Mucosa of rectum (tissue), 2 donors: ENCODE data around the gene PSTPIP1.

Source experiments
- H3K27ac ChIP-seq, 2 donors: one replicate each; pipeline ENCODE4 v1.7.0; 2013; ENCODE audit warnings: inconsistent platforms in 2 of 2, low read depth in 2 of 2, low read length in 2 of 2
- H3K27me3 ChIP-seq, 2 donors: one replicate each; pipeline ENCODE4 v1.7.0; 2013; ENCODE audit warnings: low read length in 2 of 2; ENCODE audit not compliant: control insufficient read depth in 2 of 2, insufficient read depth in 2 of 2
- H3K36me3 ChIP-seq, 2 donors: one replicate each; pipeline ENCODE4 v1.7.0; 2013; ENCODE audit warnings: low read length in 2 of 2; ENCODE audit not compliant: control insufficient read depth in 2 of 2, insufficient read depth in 2 of 2
- H3K4me1 ChIP-seq, 2 donors: one replicate each; pipeline ENCODE4 v1.7.0; 2013; ENCODE audit warnings: low read length in 2 of 2, mild to moderate bottlenecking in 1 of 2; ENCODE audit not compliant: control insufficient read depth in 2 of 2, insufficient read depth in 2 of 2
- H3K4me3 ChIP-seq, 2 donors: one replicate each; pipeline ENCODE4 v1.7.0; 2013; ENCODE audit warnings: low read length in 2 of 2
- H3K9ac ChIP-seq, 2 donors: one replicate each; pipeline ENCODE4 v1.7.0; 2013; ENCODE audit warnings: low read length in 2 of 2, low read depth in 1 of 2, mild to moderate bottlenecking in 1 of 2
- H3K9me3 ChIP-seq, 2 donors: one replicate each; pipeline ENCODE4 v1.7.0; 2013; ENCODE audit warnings: low read length in 2 of 2; ENCODE audit not compliant: control insufficient read depth in 2 of 2
- donor health status: healthy.
- donor health status: Normal muscosa, but diverticular disease.

Gene PSTPIP1

DNA sequence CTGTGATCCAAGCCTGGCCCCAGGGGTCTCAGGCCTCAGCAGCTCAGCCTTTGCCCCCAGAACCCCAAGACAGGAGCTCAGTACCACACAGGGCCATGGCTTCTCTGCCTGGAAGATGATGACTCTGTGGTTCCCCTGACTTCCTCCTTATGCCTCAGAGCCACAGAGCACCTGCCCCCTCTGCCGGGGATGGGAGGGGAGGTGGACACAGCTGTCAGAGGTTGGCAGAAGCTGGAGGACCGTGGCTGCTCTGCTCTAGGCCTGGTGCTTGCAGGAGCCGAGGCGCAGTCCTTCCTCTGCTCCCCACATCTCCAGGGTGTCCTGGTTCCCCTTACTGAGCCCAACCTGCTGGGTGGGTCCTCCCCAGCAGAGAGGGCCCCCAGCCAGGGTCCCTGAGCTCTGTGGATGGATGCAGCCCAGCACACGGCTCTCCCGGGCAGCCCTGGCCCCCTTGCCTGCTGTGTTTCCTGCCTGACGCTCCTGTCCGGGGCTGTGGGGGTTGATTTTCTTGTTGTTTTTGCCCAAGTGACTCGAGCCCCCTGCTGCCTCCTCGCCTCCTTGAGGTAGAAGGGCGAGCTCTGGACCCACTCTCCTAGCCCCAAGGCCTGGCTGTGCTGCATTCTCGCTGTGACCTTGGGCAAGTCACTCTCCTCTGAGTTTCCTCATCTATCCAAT is 36.6 kb downstream of the PSTPIP1 start:
- Histone ChIP-seq H3K36me3 (peaks cover 3 to 8% of the 10 kb centered on the region in 2 donors), H3K4me1 (peaks cover 16 to 25% of the 10 kb centered on the region in 2 donors), H3K4me3 (no peak overlapping the region), H3K27ac (no peak overlapping the region), H3K9me3 (no peaks in the 10 kb centered on the region), H3K9ac (no peak overlapping the region), H3K27me3 (no peaks in the 10 kb centered on the region)

DNA sequence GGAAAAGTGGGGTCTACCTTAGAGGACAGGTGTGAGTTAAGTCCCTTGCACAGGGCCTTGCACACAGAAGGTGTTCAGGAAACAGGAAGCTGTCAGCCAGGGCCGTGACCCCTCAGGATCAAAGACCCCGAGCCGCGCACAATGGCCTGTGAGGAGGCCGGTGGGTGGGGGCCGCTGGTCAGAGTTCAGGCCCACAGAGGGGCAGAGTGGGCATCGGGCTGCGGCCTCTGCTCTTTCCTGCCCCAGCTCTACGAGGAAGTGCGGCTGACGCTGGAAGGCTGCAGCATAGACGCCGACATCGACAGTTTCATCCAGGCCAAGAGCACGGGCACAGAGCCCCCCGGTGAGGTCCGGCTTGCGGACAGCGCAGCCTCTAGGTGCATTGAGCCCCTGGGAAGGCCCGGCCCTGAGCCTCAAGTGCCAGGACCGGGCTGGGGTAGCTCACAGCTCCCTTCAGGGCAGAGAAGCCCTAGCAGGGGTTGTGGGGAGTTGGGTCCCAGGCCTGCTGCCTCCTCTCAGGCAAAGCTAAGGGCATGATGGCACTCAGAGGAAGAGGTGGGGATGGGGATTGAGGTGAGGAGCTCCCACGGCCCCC is 37.2 kb downstream of the PSTPIP1 start:
- H3K27me3 ChIP-seq = no peaks in the 10 kb centered on the region
- peaks cover 16 to 26% of the 10 kb centered on the region in 2 donors for H3K4me1 ChIP-seq

DNA sequence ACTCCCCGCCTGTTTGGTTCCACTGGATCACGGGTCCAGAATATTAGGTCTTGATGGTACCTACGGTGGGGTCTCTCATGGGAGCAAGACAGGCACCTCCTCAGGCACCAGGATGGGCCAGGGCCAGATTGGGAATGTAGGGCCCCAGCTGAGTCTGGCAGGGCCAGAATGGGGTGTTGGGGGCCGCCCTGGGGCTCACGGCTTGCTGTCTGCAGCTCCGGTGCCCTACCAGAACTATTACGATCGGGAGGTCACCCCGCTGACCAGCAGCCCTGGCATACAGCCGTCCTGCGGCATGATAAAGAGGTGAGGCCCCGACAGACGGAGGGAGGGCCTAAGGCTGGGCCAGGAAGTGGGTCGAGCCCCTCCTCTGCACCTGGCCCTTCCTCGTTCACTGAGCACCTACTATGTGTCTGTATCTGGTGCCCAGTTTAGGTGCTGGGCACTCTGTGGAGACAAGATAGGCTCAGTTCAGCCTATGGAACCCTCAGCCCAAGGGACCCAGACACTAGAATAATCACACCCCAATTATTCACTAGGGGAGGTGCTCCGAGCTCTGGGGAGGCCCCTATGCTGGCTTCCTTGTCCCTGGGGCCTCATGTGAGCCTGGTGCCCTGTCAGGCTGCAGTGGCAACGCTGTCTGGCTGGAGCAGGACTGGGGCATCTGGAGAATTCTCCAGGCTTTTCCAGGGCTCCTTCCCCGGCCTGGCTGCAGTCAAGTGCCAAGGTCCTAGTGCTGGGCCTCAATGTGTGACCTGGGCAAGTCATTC is 37.9 kb downstream of the PSTPIP1 start:
- no peak overlapping the region for H3K27ac ChIP-seq
- H3K4me1 ChIP-seq = peaks cover 16 to 26% of the 10 kb centered on the region in 2 donors
- no peaks in the 10 kb centered on the region for H3K9me3 ChIP-seq
- no peak overlapping the region for H3K4me3 ChIP-seq
- H3K36me3 ChIP-seq = peaks cover 10 to 17% of the 10 kb centered on the region in 2 donors
- no peak overlapping the region for H3K9ac ChIP-seq
- H3K27me3 ChIP-seq = no peaks in the 10 kb centered on the region

More for the DNA sequence above, 37.2 kb downstream of the PSTPIP1 start:
- Histone ChIP-seq H3K36me3 (peaks cover 10 to 14% of the 10 kb centered on the region in 2 donors), H3K27ac (no peak overlapping the region), H3K9me3 (no peaks in the 10 kb centered on the region), H3K4me3 (no peak overlapping the region), H3K9ac (no peak overlapping the region)

DNA sequence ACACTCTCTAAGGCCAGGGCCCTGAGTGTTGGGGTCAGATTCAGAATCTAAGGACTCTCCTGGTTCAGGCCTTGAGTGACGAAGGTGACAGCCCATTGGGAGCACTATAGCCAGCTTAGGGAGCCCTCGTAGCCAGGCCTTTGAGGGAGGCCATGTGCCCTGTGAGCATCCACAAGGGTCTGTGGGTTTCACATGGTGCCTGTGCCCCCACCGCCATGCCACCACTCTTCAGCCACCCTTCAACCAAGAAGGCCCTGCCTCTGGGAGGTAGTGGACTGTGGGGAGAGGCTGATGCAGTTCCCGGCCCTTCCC is 38.4 kb downstream of the PSTPIP1 start:
- H3K27ac ChIP-seq = no peak overlapping the region
- H3K9me3 ChIP-seq = no peaks in the 10 kb centered on the region
- H3K27me3 ChIP-seq = no peaks in the 10 kb centered on the region
- peaks cover 10 to 17% of the 10 kb centered on the region in 2 donors for H3K36me3 ChIP-seq
- H3K9ac ChIP-seq = no peak overlapping the region
- peaks cover 14 to 24% of the 10 kb centered on the region in 2 donors for H3K4me1 ChIP-seq
- no peak overlapping the region for H3K4me3 ChIP-seq

DNA sequence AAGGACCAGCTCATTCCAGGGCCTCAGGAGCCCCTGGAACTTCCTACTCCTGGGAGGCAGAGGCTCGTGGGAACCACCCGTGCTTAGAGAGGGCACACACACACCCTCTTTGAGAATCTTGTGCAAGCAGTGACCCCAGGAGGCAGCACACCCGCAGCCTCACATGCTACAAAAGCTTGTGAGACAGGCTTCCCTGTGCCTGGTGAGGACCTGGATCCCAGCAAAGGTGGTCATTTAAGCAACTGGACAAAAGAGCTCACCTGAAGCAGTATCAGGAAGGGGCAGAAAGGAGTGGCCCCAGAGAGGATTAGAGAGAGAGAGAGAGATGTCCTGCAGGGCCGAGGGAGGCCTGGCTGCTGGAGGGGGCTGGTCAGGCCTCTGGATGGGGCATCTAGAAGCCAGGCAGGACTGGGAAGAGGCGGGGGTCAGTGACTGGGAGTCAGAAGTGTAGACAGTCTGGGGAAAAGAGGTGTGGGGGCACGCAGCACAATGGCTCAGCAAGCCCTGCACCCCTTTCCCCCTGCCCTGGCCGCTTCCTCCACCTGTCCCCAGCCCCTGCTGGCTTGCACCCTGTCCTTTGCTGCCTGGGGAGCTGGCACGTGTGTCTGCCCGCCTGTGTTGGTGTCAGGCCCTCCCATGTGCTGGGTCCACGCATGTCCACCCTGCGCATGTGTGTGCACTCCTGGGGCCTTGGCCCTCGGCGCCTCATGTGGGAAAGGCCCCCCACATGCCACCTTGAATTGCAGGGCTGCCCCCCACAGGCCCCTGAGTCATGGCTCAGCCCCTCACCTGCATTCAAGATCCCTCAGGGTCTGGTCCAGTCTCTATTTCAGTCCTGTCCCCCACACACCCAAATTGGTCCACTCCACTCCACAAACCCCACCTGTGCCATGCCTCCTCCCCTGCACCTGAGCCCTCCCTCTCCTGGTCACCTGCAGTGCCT is 39.1 kb downstream of the PSTPIP1 start:
- Histone ChIP-seq H3K4me1 (peaks cover 10 to 21% of the 10 kb centered on the region in 2 donors), H3K27me3 (no peaks in the 10 kb centered on the region), H3K9me3 (no peaks in the 10 kb centered on the region), H3K36me3 (peaks cover 10 to 17% of the 10 kb centered on the region in 2 donors), H3K9ac (no peak overlapping the region), H3K4me3 (no peak overlapping the region), H3K27ac (no peak overlapping the region)

DNA sequence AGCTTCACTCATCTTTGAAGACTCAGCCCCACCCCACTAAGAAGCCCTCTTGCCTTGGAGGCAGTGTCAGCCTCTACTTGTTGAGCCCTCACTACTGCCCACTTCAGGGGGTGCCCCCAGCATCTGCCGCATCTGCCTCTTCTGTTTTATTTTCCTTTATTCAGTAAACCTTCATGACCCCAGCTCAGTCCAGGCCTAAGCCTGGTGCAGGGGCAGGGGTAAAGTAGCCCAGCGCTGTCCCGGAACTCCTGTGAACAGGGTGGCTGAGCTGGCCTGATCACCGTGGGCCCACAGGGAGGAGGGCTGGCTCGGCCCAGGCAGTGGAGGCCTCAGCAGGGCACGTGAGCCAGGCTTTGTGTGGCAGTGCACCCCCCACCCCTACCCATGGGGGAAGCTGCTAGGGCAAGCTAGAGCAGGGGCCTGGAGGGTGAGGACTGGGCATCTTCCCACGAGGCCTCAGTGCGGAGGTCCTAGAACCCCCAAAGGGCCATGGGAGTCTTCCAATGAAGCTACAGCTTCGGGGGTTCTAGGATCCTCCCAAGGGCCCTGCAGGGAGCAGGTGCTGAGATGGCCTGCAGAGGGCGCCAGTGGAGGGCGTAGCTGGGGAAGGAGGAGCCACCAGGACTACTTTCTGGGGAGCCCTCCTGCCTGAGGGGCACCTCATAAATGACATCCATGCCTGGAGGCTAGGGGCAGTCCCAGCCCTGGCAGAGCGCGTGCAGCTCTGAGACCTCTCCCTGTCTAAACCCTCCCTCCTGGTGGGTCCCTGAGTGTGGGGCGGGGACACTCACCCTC is 40.0 kb downstream of the PSTPIP1 start:
- Histone ChIP-seq H3K9ac (no peak overlapping the region), H3K9me3 (no peaks in the 10 kb centered on the region), H3K27me3 (no peaks in the 10 kb centered on the region), H3K27ac (no peak overlapping the region), H3K4me3 (no peak overlapping the region), H3K36me3 (peaks cover 10 to 17% of the 10 kb centered on the region in 2 donors), H3K4me1 (peaks cover 5 to 12% of the 10 kb centered on the region in 2 donors)

DNA sequence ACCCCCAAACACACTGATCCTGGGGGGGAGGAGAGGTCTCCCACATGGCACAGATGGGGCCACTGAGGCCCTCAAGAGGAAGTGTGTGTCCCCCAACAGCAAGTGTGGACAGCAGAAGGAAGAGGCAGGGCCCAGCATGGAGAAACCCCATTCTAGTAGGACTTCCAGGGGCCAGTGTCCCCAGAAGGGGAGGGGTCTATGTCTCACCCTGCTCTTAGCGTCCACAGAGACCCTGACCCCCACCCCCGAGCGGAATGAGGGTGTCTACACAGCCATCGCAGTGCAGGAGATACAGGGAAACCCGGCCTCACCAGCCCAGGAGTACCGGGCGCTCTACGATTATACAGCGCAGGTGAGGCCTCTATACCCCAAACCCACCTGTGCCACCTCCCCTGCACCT is 40.7 kb downstream of the PSTPIP1 start:
- peaks cover 0 to 8% of the 10 kb centered on the region in 2 donors for H3K4me1 ChIP-seq
- H3K4me3 ChIP-seq = no peak overlapping the region
- peaks cover 10 to 17% of the 10 kb centered on the region in 2 donors for H3K36me3 ChIP-seq
- H3K27me3 ChIP-seq = no peaks in the 10 kb centered on the region
- H3K9ac ChIP-seq = no peak overlapping the region
- no peaks in the 10 kb centered on the region for H3K9me3 ChIP-seq
- H3K27ac ChIP-seq = no peak overlapping the region

DNA sequence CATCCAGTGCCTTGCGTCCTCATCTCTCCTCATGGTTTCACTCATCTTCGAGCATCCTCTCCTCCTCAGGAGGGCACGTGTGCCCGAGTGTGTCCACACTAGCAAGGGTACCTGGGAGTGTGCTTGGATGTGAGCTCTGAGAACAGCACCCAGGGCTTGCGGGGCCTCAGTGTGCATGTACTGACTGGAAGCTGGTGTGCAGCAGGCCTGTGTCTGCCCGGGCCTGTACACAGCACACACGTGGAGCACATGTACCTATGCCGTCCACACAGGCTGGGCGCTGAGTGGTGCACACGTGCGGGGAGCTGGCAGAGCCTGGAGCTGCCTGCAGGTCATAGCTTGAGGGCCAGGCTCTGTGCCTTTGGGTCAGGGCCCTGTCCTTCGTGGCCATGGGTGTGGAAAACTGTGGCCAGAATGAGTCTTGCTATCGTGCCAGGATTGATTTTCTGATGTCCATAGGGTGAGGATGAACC is 41.1 kb downstream of the PSTPIP1 start:
- peaks cover 10 to 20% of the 10 kb centered on the region in 2 donors for H3K36me3 ChIP-seq
- no peak overlapping the region for H3K9ac ChIP-seq
- peaks cover 0 to 8% of the 10 kb centered on the region in 2 donors for H3K4me1 ChIP-seq
- H3K9me3 ChIP-seq = no peaks in the 10 kb centered on the region
- no peaks in the 10 kb centered on the region for H3K27me3 ChIP-seq
- no peak overlapping the region for H3K4me3 ChIP-seq
- H3K27ac ChIP-seq = no peak overlapping the region
